Osteocyte (in vitro differentiated cells): Measurements from ENCODE around the gene DAZAP1. TPM values are rescaled to one million over a fixed set of nuclear protein-coding genes. Genes with fewer than 3 reads are reported as not detected.

Experiments used
- DNase-seq: peaks from one replicate; pipeline ENCODE4 v3.0.0; 2021; ENCODE audit warnings: mixed read lengths; ENCODE audit not compliant: unreplicated experiment; ENCODE audit errors: extremely low spot score
- H3K27ac Mint-ChIP-seq: one replicate; pipeline ENCODE4 v1.8.0; 2021; ENCODE audit warnings: mild to moderate bottlenecking, mixed read lengths; ENCODE audit not compliant: unreplicated experiment
- H3K27me3 Mint-ChIP-seq: one replicate; pipeline ENCODE4 v1.8.0; 2021; ENCODE audit warnings: mixed read lengths; ENCODE audit not compliant: unreplicated experiment
- H3K36me3 Mint-ChIP-seq: one replicate; pipeline ENCODE4 v1.8.0; 2021; ENCODE audit warnings: mixed read lengths; ENCODE audit not compliant: unreplicated experiment
- H3K4me1 Mint-ChIP-seq: one replicate; pipeline ENCODE4 v1.8.0; 2021; ENCODE audit warnings: mixed read lengths; ENCODE audit not compliant: unreplicated experiment
- H3K4me3 Mint-ChIP-seq: one replicate; pipeline ENCODE4 v1.8.0; 2021; ENCODE audit warnings: mild to moderate bottlenecking, moderate library complexity, mixed read lengths; ENCODE audit not compliant: unreplicated experiment
- H3K9me3 Mint-ChIP-seq: one replicate; pipeline ENCODE4 v1.8.0; 2021; ENCODE audit warnings: mixed read lengths; ENCODE audit not compliant: unreplicated experiment
- total RNA-seq: library from RNA; stranded (reverse); gene quantifications from 2 replicates; pipeline ENCODE4 v1.2.1, GENCODE V29; 2021
- TF ChIP-seq, protein P1 (sequence below): fragments of 200-600 bp; sonication (generic); IDR thresholded peaks from 2 replicates; pipeline ENCODE4 v1.5.0; 2021; ENCODE audit warnings: antibody characterized with exemption, mild to moderate bottlenecking, moderate library complexity

The DAZAP1 gene
- total RNA-seq, 1 donor from 2014 or later: 101 TPM

DNA sequence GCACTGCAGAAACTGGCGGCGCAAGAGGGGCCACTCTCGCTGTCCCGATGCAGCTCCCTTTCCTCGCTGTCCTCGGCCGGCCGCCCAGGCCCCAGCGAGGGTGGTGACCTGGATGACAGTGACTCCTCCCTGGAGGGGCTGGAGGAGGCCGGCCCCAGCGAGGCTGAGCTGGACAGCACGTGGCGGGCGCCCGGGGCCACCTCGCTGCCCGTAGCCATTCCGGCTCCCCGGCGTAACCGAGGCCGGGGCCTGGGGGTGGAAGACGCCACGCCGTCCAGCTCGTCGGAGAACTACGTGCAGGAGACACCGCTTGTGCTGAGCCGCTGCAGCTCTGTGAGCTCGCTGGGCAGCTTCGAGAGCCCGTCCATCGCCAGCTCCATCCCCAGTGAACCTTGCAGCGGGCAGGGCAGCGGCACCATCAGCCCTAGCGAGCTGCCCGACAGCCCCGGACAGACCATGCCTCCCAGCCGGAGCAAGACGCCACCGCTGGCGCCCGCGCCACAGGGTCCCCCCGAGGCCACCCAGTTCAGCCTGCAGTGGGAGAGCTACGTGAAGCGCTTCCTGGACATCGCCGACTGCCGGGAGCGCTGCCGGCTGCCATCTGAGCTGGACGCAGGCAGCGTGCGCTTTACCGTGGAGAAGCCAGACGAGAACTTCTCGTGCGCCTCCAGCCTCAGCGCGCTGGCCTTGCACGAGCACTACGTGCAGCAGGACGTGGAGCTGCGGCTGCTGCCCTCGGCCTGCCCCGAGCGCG lies 59.3 kb downstream of the DAZAP1 start:
- Mint-ChIP-seq H3K9me3 (no peaks in the 10 kb centered on the region), H3K27me3 (peaks cover 2% of the 10 kb centered on the region), H3K4me3 (no peak overlapping the region), H3K4me1 (peaks cover 7% of the 10 kb centered on the region), H3K27ac (no peak overlapping the region), H3K36me3 (no peaks in the 10 kb centered on the region)
- TF ChIP-seq, protein P1, sequence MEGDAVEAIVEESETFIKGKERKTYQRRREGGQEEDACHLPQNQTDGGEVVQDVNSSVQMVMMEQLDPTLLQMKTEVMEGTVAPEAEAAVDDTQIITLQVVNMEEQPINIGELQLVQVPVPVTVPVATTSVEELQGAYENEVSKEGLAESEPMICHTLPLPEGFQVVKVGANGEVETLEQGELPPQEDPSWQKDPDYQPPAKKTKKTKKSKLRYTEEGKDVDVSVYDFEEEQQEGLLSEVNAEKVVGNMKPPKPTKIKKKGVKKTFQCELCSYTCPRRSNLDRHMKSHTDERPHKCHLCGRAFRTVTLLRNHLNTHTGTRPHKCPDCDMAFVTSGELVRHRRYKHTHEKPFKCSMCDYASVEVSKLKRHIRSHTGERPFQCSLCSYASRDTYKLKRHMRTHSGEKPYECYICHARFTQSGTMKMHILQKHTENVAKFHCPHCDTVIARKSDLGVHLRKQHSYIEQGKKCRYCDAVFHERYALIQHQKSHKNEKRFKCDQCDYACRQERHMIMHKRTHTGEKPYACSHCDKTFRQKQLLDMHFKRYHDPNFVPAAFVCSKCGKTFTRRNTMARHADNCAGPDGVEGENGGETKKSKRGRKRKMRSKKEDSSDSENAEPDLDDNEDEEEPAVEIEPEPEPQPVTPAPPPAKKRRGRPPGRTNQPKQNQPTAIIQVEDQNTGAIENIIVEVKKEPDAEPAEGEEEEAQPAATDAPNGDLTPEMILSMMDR: no peak
- no peak for DNase-seq

DNA sequence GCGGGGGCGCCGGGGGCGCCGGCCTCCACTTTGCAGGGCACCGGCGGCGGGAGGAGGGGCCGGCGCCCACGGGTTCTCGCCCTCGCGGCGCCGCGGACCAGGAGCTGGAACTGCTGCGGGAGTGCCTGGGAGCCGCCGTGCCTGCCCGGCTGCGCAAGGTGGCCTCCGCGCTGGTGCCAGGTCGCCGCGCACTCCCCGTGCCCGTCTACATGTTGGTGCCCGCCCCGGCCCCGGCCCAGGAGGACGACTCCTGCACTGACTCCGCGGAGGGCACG lies 59.8 kb downstream of the DAZAP1 start:
- Mint-ChIP-seq H3K9me3 (no peaks in the 10 kb centered on the region), H3K27me3 (peaks cover 2% of the 10 kb centered on the region), H3K4me1 (peaks cover 7% of the 10 kb centered on the region), H3K36me3 (no peaks in the 10 kb centered on the region), H3K27ac (no peak overlapping the region), H3K4me3 (no peak overlapping the region)
- DNase-seq: no peak
- TF ChIP-seq, protein P1: no peak

DNA sequence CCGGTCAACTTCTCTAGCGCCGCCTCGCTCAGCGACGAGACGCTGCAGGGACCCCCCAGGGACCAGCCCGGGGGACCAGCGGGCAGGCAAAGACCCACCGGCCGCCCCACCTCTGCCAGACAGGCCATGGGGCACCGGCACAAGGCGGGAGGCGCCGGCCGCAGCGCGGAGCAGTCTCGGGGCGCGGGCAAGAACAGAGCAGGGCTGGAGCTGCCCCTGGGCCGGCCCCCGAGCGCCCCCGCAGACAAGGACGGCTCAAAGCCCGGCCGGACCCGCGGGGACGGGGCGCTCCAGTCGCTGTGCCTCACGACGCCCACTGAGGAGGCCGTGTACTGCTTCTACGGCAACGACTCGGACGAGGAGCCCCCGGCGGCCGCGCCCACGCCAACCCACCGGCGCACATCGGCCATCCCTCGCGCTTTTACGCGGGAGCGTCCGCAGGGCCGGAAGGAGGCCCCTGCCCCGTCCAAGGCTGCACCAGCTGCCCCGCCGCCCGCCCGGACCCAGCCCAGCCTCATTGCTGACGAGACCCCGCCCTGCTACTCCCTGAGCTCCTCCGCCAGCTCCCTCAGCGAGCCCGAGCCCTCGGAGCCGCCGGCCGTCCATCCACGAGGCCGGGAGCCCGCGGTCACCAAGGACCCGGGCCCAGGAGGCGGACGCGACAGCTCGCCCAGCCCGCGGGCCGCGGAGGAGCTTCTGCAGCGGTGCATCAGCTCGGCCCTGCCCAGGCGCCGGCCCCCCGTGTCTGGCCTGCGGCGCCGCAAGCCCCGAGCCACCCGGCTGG lies 60.3 kb downstream of the DAZAP1 start:
- DNase-seq: no peak
- TF ChIP-seq, protein P1: no peak
- Mint-ChIP-seq H3K36me3 (no peaks in the 10 kb centered on the region), H3K9me3 (no peaks in the 10 kb centered on the region), H3K27ac (no peak overlapping the region), H3K4me1 (peaks cover 7% of the 10 kb centered on the region), H3K4me3 (no peak overlapping the region), H3K27me3 (peaks cover 2% of the 10 kb centered on the region)

GRCh38 chr19:1468274-1468820 lies 61.0 kb downstream of the DAZAP1 start:
- no peak overlapping the region for H3K27ac Mint-ChIP-seq
- peaks cover 2% of the 10 kb centered on the region for H3K27me3 Mint-ChIP-seq
- H3K9me3 Mint-ChIP-seq: no peaks in the 10 kb centered on the region
- H3K4me1 Mint-ChIP-seq: peaks cover 7% of the 10 kb centered on the region
- H3K36me3 Mint-ChIP-seq: peaks cover under 1% of the 10 kb centered on the region
- H3K4me3 Mint-ChIP-seq: no peak overlapping the region
- TF ChIP-seq, protein P1: no peak
- no peak for DNase-seq

- Mint-ChIP-seq H3K9me3 (no peaks in the 10 kb centered on the region), H3K27me3 (peaks cover 2% of the 10 kb centered on the region), H3K4me3 (peak overlapping the region; percentile 26), H3K4me1 (peaks cover 7% of the 10 kb centered on the region), H3K27ac (no peak overlapping the region), H3K36me3 (peaks cover 2% of the 10 kb centered on the region)
- DNase-seq: no peak
- TF ChIP-seq, protein P1: no peak
These were observed 61.5 kb downstream of the DAZAP1 start for GRCh38 chr19:1468821-1469254.
